GM21367 (cell line): ENCODE data around the gene GSG1L.

Experiments
- ATAC-seq: cut with Tn5 transposase; IDR thresholded peaks from one replicate; pipeline ENCODE4 v1.9.1; 2021; ENCODE audit not compliant: unreplicated experiment

The GSG1L gene

GRCh38 chr16:27824786-27825185, 238.7 kb downstream of the GSG1L start:
- ATAC-seq, result no peak

- no peak for ATAC-seq
These were observed 239.5 kb downstream of the GSG1L start for GRCh38 chr16:27824006-27824405.

- ATAC-seq, result no peak
These were observed 240.1 kb downstream of the GSG1L start for GRCh38 chr16:27823421-27823820.

GRCh38 chr16:27822996-27823395, 240.5 kb downstream of the GSG1L start:
- no peak for ATAC-seq

- ATAC-seq, result no peak
These were observed 241.0 kb downstream of the GSG1L start for GRCh38 chr16:27822529-27822928.

- ATAC-seq, result no peak
These were observed 242.7 kb downstream of the GSG1L start for GRCh38 chr16:27820646-27821345.

GRCh38 chr16:27819881-27820610, 243.5 kb downstream of the GSG1L start:
- ATAC-seq, result no peak

- ATAC-seq, result no peak
These were observed 244.2 kb downstream of the GSG1L start for GRCh38 chr16:27819356-27819755.

- ATAC-seq, result no peak
These were observed 245.3 kb downstream of the GSG1L start for GRCh38 chr16:27818246-27818645.

- ATAC-seq, result no peak
These were observed 246.5 kb downstream of the GSG1L start for GRCh38 chr16:27817038-27817437.

GRCh38 chr16:27816561-27816960, 247.0 kb downstream of the GSG1L start:
- no peak for ATAC-seq

GRCh38 chr16:27813591-27813990, 249.9 kb downstream of the GSG1L start:
- ATAC-seq, result no peak

GRCh38 chr16:27811881-27812280, 251.6 kb downstream of the GSG1L start:
- ATAC-seq, result no peak

GRCh38 chr16:27806986-27807385, 256.5 kb downstream of the GSG1L start:
- no peak for ATAC-seq

GRCh38 chr16:27806388-27806787, 257.1 kb downstream of the GSG1L start:
- ATAC-seq, result no peak

GRCh38 chr16:27805828-27806351, 257.6 kb downstream of the GSG1L start:
- ATAC-seq, result no peak

GRCh38 chr16:27803775-27804549, 259.6 kb downstream of the GSG1L start:
- ATAC-seq, result no peak

- no peak for ATAC-seq
These were observed 260.7 kb downstream of the GSG1L start for GRCh38 chr16:27802664-27803439.

- ATAC-seq, result no peak
These were observed 262.1 kb downstream of the GSG1L start for GRCh38 chr16:27801289-27801945.

GRCh38 chr16:27800817-27801216, 262.7 kb downstream of the GSG1L start:
- ATAC-seq, result no peak
